MCF 10A (cell line): ENCODE data around the gene TKTL1. TPM values are rescaled to one million over a fixed set of nuclear protein-coding genes. Genes with fewer than 3 reads are reported as not detected.
A peak's percentile ranks its signal among the peaks of the same experiment; 100 is the strongest.

Experiments used
- BruUV-seq: library from RNA; stranded (reverse); fragments of 400-500 nt; replicated peaks from 2 replicates; lab custom pipeline; 2021; lab: Mats Ljungman, UMichigan
- CTCF ChIA-PET: fragments of 300-600 bp; sonication (Branson Sonifier 250); formaldehyde crosslinking; extraction: SDS; loops from one replicate; lab custom pipeline; 2021; ENCODE audit warnings: antibody characterized with exemption, inconsistent platforms; lab: Yijun Ruan, JAX
- POLR2A ChIA-PET: fragments of 300-600, 350-650 bp; sonication (Branson Sonifier 250); formaldehyde crosslinking; extraction: SDS; loops from one replicate; lab custom pipeline; 2020; ENCODE audit warnings: antibody characterized with exemption, inconsistent platforms; lab: Yijun Ruan, JAX
- DNase-seq: peaks from one replicate; pipeline ENCODE4 v3.0.0-alpha.2; 2018; ENCODE audit not compliant: unreplicated experiment
- H3K27ac Mint-ChIP-seq: one replicate; pipeline ENCODE4 v1.8.0; 2022; ENCODE audit warnings: mild to moderate bottlenecking, low read depth, mixed read lengths; ENCODE audit not compliant: unreplicated experiment
- H3K27me3 Mint-ChIP-seq: one replicate; pipeline ENCODE4 v1.8.0; 2022; ENCODE audit warnings: mixed read lengths; ENCODE audit not compliant: insufficient read depth, unreplicated experiment
- H3K36me3 Mint-ChIP-seq: one replicate; pipeline ENCODE4 v1.8.0; 2022; ENCODE audit warnings: mild to moderate bottlenecking, moderate library complexity, mixed read lengths; ENCODE audit not compliant: insufficient read depth, unreplicated experiment
- H3K4me1 Mint-ChIP-seq: one replicate; pipeline ENCODE4 v1.8.0; 2022; ENCODE audit warnings: mixed read lengths; ENCODE audit not compliant: insufficient read depth, unreplicated experiment
- H3K4me3 Mint-ChIP-seq: one replicate; pipeline ENCODE4 v1.8.0; 2022; ENCODE audit warnings: mild to moderate bottlenecking, moderate library complexity, mixed read lengths; ENCODE audit not compliant: unreplicated experiment
- H3K9me3 Mint-ChIP-seq: one replicate; pipeline ENCODE4 v1.8.0; 2022; ENCODE audit warnings: mixed read lengths; ENCODE audit not compliant: unreplicated experiment
- CTCF ChIP-seq: fragments of 200-600 bp; IDR thresholded peaks from one replicate; pipeline ENCODE4 v1.8.0; 2022; ENCODE audit warnings: antibody characterized with exemption, mild to moderate bottlenecking; ENCODE audit not compliant: unreplicated experiment
- intact Hi-C: fragments of 100-400 bp; cut with micrococcal nuclease; formaldehyde crosslinking; loops from 2 replicates; pipeline ENCODE4 v1.14.1; 2022
- total RNA-seq: library from RNA; stranded (reverse); gene quantifications from 2 replicates; pipeline ENCODE4 v1.2.3, GENCODE V29; 2022

Gene TKTL1
- total RNA-seq, 1 experiment from 2014 or later = not detected

- H3K36me3 Mint-ChIP-seq = no peaks in the 10 kb centered on the region
- H3K4me1 Mint-ChIP-seq = peaks cover 3% of the 10 kb centered on the region
- intact Hi-C loops = no loop called here
- no TSS peak for BruUV-seq
- DNase-seq = no peak
- ChIA-PET POLR2A (no interaction called here), CTCF (interaction anchor here (0.6 to 0.7 kb wide), 2 partner anchors 174 to 292 kb away, joined by 3 read pairs; no protein-coding TSS in a partner anchor)
- no peak for TF ChIP-seq CTCF
- H3K4me3 Mint-ChIP-seq = no peak overlapping the region
- no peaks in the 10 kb centered on the region for H3K9me3 Mint-ChIP-seq
- H3K27ac Mint-ChIP-seq = no peak overlapping the region
- H3K27me3 Mint-ChIP-seq = peaks cover 57% of the 10 kb centered on the region
These were observed 10.1 kb downstream of the TKTL1 start for GRCh38 chrX:154305541-154306205.

GRCh38 chrX:154307202-154307601, 11.6 kb downstream of the TKTL1 start:
- Mint-ChIP-seq H3K36me3 (no peaks in the 10 kb centered on the region), H3K27me3 (peaks cover 64% of the 10 kb centered on the region), H3K4me1 (peaks cover 3% of the 10 kb centered on the region), H3K9me3 (no peaks in the 10 kb centered on the region), H3K4me3 (no peak overlapping the region), H3K27ac (no peak overlapping the region)
- intact Hi-C loops = no loop called here
- CTCF ChIA-PET = interaction anchor here (0.7 to 1.9 kb wide), 4 partner anchors 23 to 292 kb away, joined by 3 to 7 read pairs (median 3); no protein-coding TSS in a partner anchor
- no TSS peak for BruUV-seq
- POLR2A ChIA-PET = no interaction called here
- no peak for DNase-seq
- no peak for TF ChIP-seq CTCF

GRCh38 chrX:154308108-154308946, 12.7 kb downstream of the TKTL1 start:
- Mint-ChIP-seq H3K36me3 (no peaks in the 10 kb centered on the region), H3K27ac (no peak overlapping the region), H3K9me3 (no peaks in the 10 kb centered on the region), H3K4me3 (no peak overlapping the region), H3K27me3 (peaks cover 64% of the 10 kb centered on the region), H3K4me1 (peaks cover 3% of the 10 kb centered on the region)
- POLR2A ChIA-PET = interaction anchor here (0.7 to 0.8 kb wide), 2 partner anchors 233 to 337 kb away, joined by 3 read pairs; no protein-coding TSS in a partner anchor
- BruUV-seq = no TSS peak
- TF ChIP-seq CTCF = peak; percentile 75
- CTCF ChIA-PET = interaction anchor here (0.6 to 2.3 kb wide), 11 partner anchors 9 to 308 kb away, joined by 3 to 12 read pairs (median 3); no protein-coding TSS in a partner anchor
- intact Hi-C loops = no loop called here
- DNase-seq = peak; percentile 68
